ENCODE measurements around the gene LRP1.

LRP1 gene

GRCh38 chr12:57209916-57210315 lies 81.6 kb downstream of the LRP1 start:
- DNase-seq (ENCODE audit: low spot score), result no peak
- no peak for TF ChIP-seq CTCF (IDR thresholded peaks at IDR 0.05; ENCODE audit: borderline replicate concordance, control extremely low read depth, extremely low read depth, insufficient read depth, missing control alignments)
- in situ Hi-C loops (cut with MboI; ENCODE audit: low sequenced_read_pairs, unreplicated experiment), result no loop called here

GRCh38 chr12:57210461-57210860 lies 82.2 kb downstream of the LRP1 start:
- in situ Hi-C loops (cut with MboI; ENCODE audit: low sequenced_read_pairs, unreplicated experiment), result no loop called here
- DNase-seq (ENCODE audit: low spot score), result no peak
- TF ChIP-seq CTCF (IDR thresholded peaks at IDR 0.05; ENCODE audit: borderline replicate concordance, control extremely low read depth, extremely low read depth, insufficient read depth, missing control alignments), result no peak

GRCh38 chr12:57210926-57211692 lies 82.8 kb downstream of the LRP1 start:
- no peak for DNase-seq (ENCODE audit: low spot score)
- no peak for TF ChIP-seq CTCF (IDR thresholded peaks at IDR 0.05; ENCODE audit: borderline replicate concordance, control extremely low read depth, extremely low read depth, insufficient read depth, missing control alignments)
- in situ Hi-C loops (cut with MboI; ENCODE audit: low sequenced_read_pairs, unreplicated experiment), result no loop called here

GRCh38 chr12:57211791-57212700 lies 83.8 kb downstream of the LRP1 start:
- TF ChIP-seq CTCF (IDR thresholded peaks at IDR 0.05; ENCODE audit: borderline replicate concordance, control extremely low read depth, extremely low read depth, insufficient read depth, missing control alignments), result no peak
- in situ Hi-C loops (cut with MboI; ENCODE audit: low sequenced_read_pairs, unreplicated experiment), result no loop called here
- no peak for DNase-seq (ENCODE audit: low spot score)

- in situ Hi-C loops (cut with MboI; ENCODE audit: low sequenced_read_pairs, unreplicated experiment), result no loop called here
- no peak for TF ChIP-seq CTCF (IDR thresholded peaks at IDR 0.05; ENCODE audit: borderline replicate concordance, control extremely low read depth, extremely low read depth, insufficient read depth, missing control alignments)
- no peak for DNase-seq (ENCODE audit: low spot score)
These were observed 84.4 kb downstream of the LRP1 start for GRCh38 chr12:57212701-57213057.

GRCh38 chr12:57213058-57213715 lies 84.9 kb downstream of the LRP1 start:
- in situ Hi-C loops (cut with MboI; ENCODE audit: low sequenced_read_pairs, unreplicated experiment), result no loop called here
- peak; percentile 94 for TF ChIP-seq CTCF (IDR thresholded peaks at IDR 0.05; ENCODE audit: borderline replicate concordance, control extremely low read depth, extremely low read depth, insufficient read depth, missing control alignments)
- peak; percentile 93 for DNase-seq (ENCODE audit: low spot score)

Data from GM13976 (cell line).